HepG2 (cell line): ENCODE data around the gene CEP131. TPM values are rescaled to one million over a fixed set of nuclear protein-coding genes. Genes with fewer than 3 reads are reported as not detected.
A peak's percentile ranks its signal among the peaks of the same experiment; 100 is the strongest.

Experiments used
- ATAC-seq: fragments of 200-7000 bp; cut with Tn5 transposase; 3 replicates; pipeline ENCODE4 v1.9.1; 2020; ENCODE audit warnings: mild to moderate bottlenecking, moderate library complexity
- BruUV-seq: library from RNA; stranded (reverse); fragments of 400-500 nt; replicated peaks from 2 replicates; lab custom pipeline; 2021; lab: Mats Ljungman, UMichigan
- CTCF ChIA-PET: fragments of 300-600 bp; formaldehyde crosslinking; extraction: SDS; loops from one replicate; lab custom pipeline; 2021; ENCODE audit warnings: low total read pairs, inconsistent platforms, low intra/inter-chr PET ratio; lab: Yijun Ruan, JAX
- POLR2A ChIA-PET: fragments of 350-600 bp; sonication (Branson Sonifier 250); formaldehyde crosslinking; loops from one replicate; lab custom pipeline; 2020; ENCODE audit warnings: antibody characterized with exemption, inconsistent platforms; lab: Yijun Ruan, JAX
- DNase-seq: peaks from one replicate; pipeline ENCODE4 v3.0.0-alpha.2; 2015; ENCODE audit warnings: low spot score
- FAIRE-seq: peaks from 3 replicates; lab custom pipeline; 2011; peaks lifted over from hg19 to GRCh38; lab: Jason Lieb, UNC
- H2AFZ ChIP-seq: one replicate; pipeline ENCODE4 v1.6.1; 2011; ENCODE audit warnings: low read length, inconsistent platforms
- H3K27ac ChIP-seq: fragments of 300-600 bp; 3 replicates; pipeline ENCODE4 v1.8.0; 2011; ENCODE audit warnings: mixed run types, mild to moderate bottlenecking, mixed read lengths, low read length, inconsistent platforms; ENCODE audit not compliant: insufficient read depth; ENCODE audit errors: extremely low read length
- H3K27me3 ChIP-seq, 2 experiments: fragments of 200-600 bp in 1 of 2; 2 replicates in 1 of 2; 3 replicates in 1 of 2; pipeline versions ENCODE4 v1.6.0 to v1.8.0; 2011; ENCODE audit warnings: low read length in 2 of 2, mild to moderate bottlenecking in 2 of 2, moderate library complexity in 2 of 2, inconsistent platforms in 1 of 2; ENCODE audit not compliant: insufficient read depth in 2 of 2, control insufficient read depth in 1 of 2
- H3K36me3 ChIP-seq, 2 experiments: fragments of 200-600 bp in 1 of 2; replicated peaks in 1 of 2; 2 replicates in 1 of 2; 3 replicates in 1 of 2; pipeline versions ENCODE4 v1.5.1 to v1.8.0; 2011; ENCODE audit warnings: low read length in 2 of 2, inconsistent platforms in 1 of 2; ENCODE audit not compliant: insufficient read depth in 2 of 2, control insufficient read depth in 1 of 2
- H3K4me1 ChIP-seq: 2 replicates; pipeline ENCODE4 v1.5.1; 2012; ENCODE audit warnings: low read length, inconsistent platforms; ENCODE audit not compliant: insufficient read depth
- H3K4me2 ChIP-seq: 2 replicates; pipeline ENCODE4 v1.6.0; 2011; ENCODE audit warnings: low read depth, low read length, inconsistent platforms
- H3K4me3 ChIP-seq, 3 experiments: fragments of 200-600 bp in 1 of 3; sonication (generic), shearing (Covaris generic) in 1 of 3; replicated peaks in 1 of 3; 2 replicates each; pipeline ENCODE4 v1.5.1; 2011 to 2016; ENCODE audit warnings: low read length in 3 of 3, inconsistent platforms in 2 of 3, low read depth in 2 of 3, mild to moderate bottlenecking in 2 of 3, control low read depth in 1 of 3, mixed read lengths in 1 of 3; ENCODE audit not compliant: insufficient read depth in 1 of 3
- H3K79me2 ChIP-seq: one replicate; pipeline ENCODE4 v1.6.1; 2011; ENCODE audit warnings: low read length, inconsistent platforms; ENCODE audit not compliant: insufficient read depth
- H3K9ac ChIP-seq: 2 replicates; pipeline ENCODE4 v1.6.0; 2011; ENCODE audit warnings: mild to moderate bottlenecking, low read depth, low read length, inconsistent platforms; ENCODE audit not compliant: insufficient read depth
- H3K9me3 ChIP-seq: 2 replicates; pipeline ENCODE4 v1.5.1; 2012; ENCODE audit warnings: mild to moderate bottlenecking, low read length
- H4K20me1 ChIP-seq: 2 replicates; pipeline ENCODE4 v1.6.0; 2011; ENCODE audit warnings: inconsistent platforms, mild to moderate bottlenecking, low read length, moderate library complexity; ENCODE audit not compliant: insufficient read depth
- PAWR ChIP-seq: sonication (generic); formaldehyde crosslinking; IDR thresholded peaks from 2 replicates; pipeline ENCODE4 v1.4.0; 2020; ENCODE audit warnings: missing genetic modification reagents, mild to moderate bottlenecking, borderline replicate concordance
- WGBS: methylation state at CpG from one replicate; pipeline ENCODE4 v1.1.6; 2017; ENCODE audit warnings: low lambda C conversion rate; 5-methylcytosine and 5-hydroxymethylcytosine counted together
- in situ Hi-C: cut with HindIII; loops from 2 replicates; pipeline ENCODE4 v1.10.0; 2017; ENCODE audit warnings: low pct_unique_long_range_greater_than_20kb; ENCODE audit not compliant: extremely low pct_ligation_motif_present
- intact Hi-C: fragments of 100-400 bp; cut with micrococcal nuclease; formaldehyde crosslinking; loops from one replicate; pipeline ENCODE4 v1.10.0; 2022; ENCODE audit not compliant: unreplicated experiment
- polyA plus RNA-seq, 8 experiments: library from polyadenylated mRNA; depleted of rRNA in 3 of 8; stranded (reverse) in 7 of 8; unstranded in 1 of 8; fragments of >200 nt; fragmentation: Illumina TruSeq in 4 of 8; extraction: Trizol in 4 of 8; gene quantifications; 2 replicates each; pipeline versions ENCODE4 v1.2.1 to v1.2.3, GENCODE V29; 2011 to 2016; ENCODE audit warnings: low read depth in 4 of 8, missing spikeins in 1 of 8, mixed read lengths in 1 of 8; ENCODE audit not compliant: insufficient read depth in 1 of 8
- total RNA-seq, 5 experiments: library from RNA; depleted of rRNA; stranded (reverse); fragments of >200 nt; fragmentation: Illumina TruSeq; extraction: Trizol; gene quantifications; 2 replicates each; pipeline ENCODE4 v1.2.3, GENCODE V29; 2016; ENCODE audit warnings: low read depth in 1 of 5
- TF ChIP-seq, protein P1 (sequence below): sonication (generic); formaldehyde crosslinking; IDR thresholded peaks from 2 replicates; pipeline ENCODE4 v1.5.0; 2020; ENCODE audit warnings: mild to moderate bottlenecking, low read depth, missing genetic modification reagents, borderline replicate concordance
- TF ChIP-seq, protein P2 (sequence below): sonication (generic); formaldehyde crosslinking; IDR thresholded peaks from 2 replicates; pipeline ENCODE4 v1.5.0; 2020; ENCODE audit warnings: mild to moderate bottlenecking, missing genetic modification reagents, borderline replicate concordance

The CEP131 gene
- total and polyA plus RNA-seq, 2 of the 13 experiments (the other 11 are each of a cell fraction or from before 2014, with no cell fraction given), result 5.0 to 16.8 TPM

DNA sequence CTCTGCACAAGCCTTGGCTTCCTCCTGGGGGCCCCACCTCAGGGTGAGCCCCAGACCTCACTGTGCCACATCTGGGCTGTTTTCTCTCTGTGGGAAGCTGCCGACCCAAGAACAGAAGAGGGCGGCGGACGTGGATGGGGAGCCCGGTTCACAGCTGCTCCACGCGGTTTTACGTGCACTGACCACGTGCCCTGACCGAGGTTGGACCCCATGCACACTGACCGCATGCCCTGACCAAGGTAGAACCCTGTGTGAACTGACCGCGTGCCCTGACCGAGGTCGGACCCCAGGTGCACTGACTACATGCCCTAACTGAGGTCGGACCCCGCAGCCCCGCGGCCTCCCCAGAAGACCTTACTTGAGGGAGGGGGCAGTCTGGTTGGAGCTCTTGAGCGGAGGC, 19.6 kb downstream of the CEP131 start:
- Histone ChIP-seq H2AFZ (no peak overlapping the region), H3K9ac (no peak overlapping the region), H3K27ac (no peak overlapping the region), H3K36me3 (peaks cover 19 to 61% of the 10 kb centered on the region in 2 experiments; a peak in 4 of 5 replicates), H3K9me3 (no peaks in the 10 kb centered on the region), H4K20me1 (no peaks in the 10 kb centered on the region; the same call in 1 of the 2 replicates), H3K4me3 (no peak overlapping the region), H3K27me3 (no peaks in the 10 kb centered on the region), H3K4me2 (no peak overlapping the region), H3K4me1 (no peaks in the 10 kb centered on the region), H3K79me2 (no peaks in the 10 kb centered on the region)
- TF ChIP-seq, protein P1, sequence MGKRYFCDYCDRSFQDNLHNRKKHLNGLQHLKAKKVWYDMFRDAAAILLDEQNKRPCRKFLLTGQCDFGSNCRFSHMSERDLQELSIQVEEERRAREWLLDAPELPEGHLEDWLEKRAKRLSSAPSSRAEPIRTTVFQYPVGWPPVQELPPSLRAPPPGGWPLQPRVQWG, result no peak
- TF ChIP-seq, protein P2, sequence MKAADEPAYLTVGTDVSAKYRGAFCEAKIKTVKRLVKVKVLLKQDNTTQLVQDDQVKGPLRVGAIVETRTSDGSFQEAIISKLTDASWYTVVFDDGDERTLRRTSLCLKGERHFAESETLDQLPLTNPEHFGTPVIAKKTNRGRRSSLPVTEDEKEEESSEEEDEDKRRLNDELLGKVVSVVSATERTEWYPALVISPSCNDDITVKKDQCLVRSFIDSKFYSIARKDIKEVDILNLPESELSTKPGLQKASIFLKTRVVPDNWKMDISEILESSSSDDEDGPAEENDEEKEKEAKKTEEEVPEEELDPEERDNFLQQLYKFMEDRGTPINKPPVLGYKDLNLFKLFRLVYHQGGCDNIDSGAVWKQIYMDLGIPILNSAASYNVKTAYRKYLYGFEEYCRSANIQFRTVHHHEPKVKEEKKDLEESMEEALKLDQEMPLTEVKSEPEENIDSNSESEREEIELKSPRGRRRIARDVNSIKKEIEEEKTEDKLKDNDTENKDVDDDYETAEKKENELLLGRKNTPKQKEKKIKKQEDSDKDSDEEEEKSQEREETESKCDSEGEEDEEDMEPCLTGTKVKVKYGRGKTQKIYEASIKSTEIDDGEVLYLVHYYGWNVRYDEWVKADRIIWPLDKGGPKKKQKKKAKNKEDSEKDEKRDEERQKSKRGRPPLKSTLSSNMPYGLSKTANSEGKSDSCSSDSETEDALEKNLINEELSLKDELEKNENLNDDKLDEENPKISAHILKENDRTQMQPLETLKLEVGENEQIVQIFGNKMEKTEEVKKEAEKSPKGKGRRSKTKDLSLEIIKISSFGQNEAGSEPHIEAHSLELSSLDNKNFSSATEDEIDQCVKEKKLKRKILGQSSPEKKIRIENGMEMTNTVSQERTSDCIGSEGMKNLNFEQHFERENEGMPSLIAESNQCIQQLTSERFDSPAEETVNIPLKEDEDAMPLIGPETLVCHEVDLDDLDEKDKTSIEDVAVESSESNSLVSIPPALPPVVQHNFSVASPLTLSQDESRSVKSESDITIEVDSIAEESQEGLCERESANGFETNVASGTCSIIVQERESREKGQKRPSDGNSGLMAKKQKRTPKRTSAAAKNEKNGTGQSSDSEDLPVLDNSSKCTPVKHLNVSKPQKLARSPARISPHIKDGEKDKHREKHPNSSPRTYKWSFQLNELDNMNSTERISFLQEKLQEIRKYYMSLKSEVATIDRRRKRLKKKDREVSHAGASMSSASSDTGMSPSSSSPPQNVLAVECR (CRISPR knock-in tag), result 0 out of 2 replicates have a peak, but pooled peaks have one; percentile 16
- TF ChIP-seq PAWR (CRISPR knock-in tag), result no peak
- ChIA-PET CTCF (no interaction called here), POLR2A (no interaction called here)
- ATAC-seq (no peak), DNase-seq (no peak), FAIRE-seq (no peak)
- 98% methylated on average over 19 of the region's 20 CpGs for WGBS
- in situ Hi-C loops (no loop called here), intact Hi-C loops (loop anchor here (5.0 kb wide), 1 partner anchor 61 kb away; no protein-coding TSS in a partner anchor)
- no TSS peak for BruUV-seq
